OCI-LY7 (cell line): ENCODE results near the gene PLEKHJ1.

ENCODE experiments used
- CTCF ChIP-seq: fragments of 200-600 bp; sonication (generic); conservative IDR thresholded peaks from 2 replicates; pipeline ENCODE4 v1.5.1; 2014; ENCODE audit warnings: mild to moderate bottlenecking, antibody characterized with exemption, low read length, moderate library complexity, mixed read lengths
- EZH2phosphoT487 ChIP-seq: fragments of 200-600 bp; sonication (generic); IDR thresholded peaks from 2 replicates; pipeline ENCODE4 v1.6.1; 2018; ENCODE audit warnings: low read depth, borderline replicate concordance, mild to moderate bottlenecking, mixed run types, antibody characterized with exemption, low read length, moderate library complexity, mixed read lengths

- TF ChIP-seq CTCF (no peak), EZH2phosphoT487 (no peak)
Observed at GRCh38 chr19:2235381-2236063, 607 bp downstream of the PLEKHJ1 start.
